BJ (cell line): ENCODE results near the gene SOCS3. TPM values are rescaled to one million over a fixed set of nuclear protein-coding genes. Genes with fewer than 3 reads are reported as not detected.

Experiments used
- CTCF ChIA-PET: fragments of 350-600 bp; formaldehyde crosslinking; extraction: SDS; loops from one replicate; lab custom pipeline; 2021; ENCODE audit warnings: antibody characterized with exemption, inconsistent platforms; lab: Yijun Ruan, JAX
- POLR2A ChIA-PET: fragments of 300-600 bp; sonication (Branson Sonifier 250); formaldehyde crosslinking; extraction: SDS; loops from one replicate; lab custom pipeline; 2021; ENCODE audit warnings: antibody characterized with exemption; lab: Charles Lee
- DNase-seq: peaks from one replicate; pipeline ENCODE4 v3.0.0-alpha.2; 2011; ENCODE audit warnings: low read depth
- H3K27me3 ChIP-seq: 2 replicates; pipeline ENCODE4 v1.6.0; 2011; ENCODE audit warnings: low read length; ENCODE audit not compliant: control insufficient read depth, insufficient read depth
- H3K36me3 ChIP-seq: 2 replicates; pipeline ENCODE4 v1.5.1; 2011; ENCODE audit warnings: low read length; ENCODE audit not compliant: control insufficient read depth, insufficient read depth
- H3K4me3 ChIP-seq: 2 replicates; pipeline ENCODE4 v1.5.1; 2011; ENCODE audit warnings: low read depth, mild to moderate bottlenecking, control low read depth, low read length
- CTCF ChIP-seq: IDR thresholded peaks from 2 replicates; pipeline ENCODE4 v1.5.1; 2011; ENCODE audit warnings: low read depth, mild to moderate bottlenecking, control low read depth, inconsistent platforms, low read length, moderate library complexity; ENCODE audit not compliant: insufficient read depth
- polyA plus RNA-seq: library from polyadenylated mRNA; depleted of rRNA; stranded (reverse); fragments of >200 nt; gene quantifications from 2 replicates; pipeline ENCODE4 v1.2.3, GENCODE V29; 2011

SOCS3 gene
- polyA plus RNA-seq, 1 experiment = 26.4 TPM

GRCh38 chr17:78364436-78365281 is 4.8 kb upstream of the SOCS3 start:
- ChIA-PET POLR2A (no interaction called here), CTCF (interaction anchor here (1.2 to 14.0 kb wide), 6 partner anchors 11 to 113 kb away, joined by 3 to 273 read pairs (median 32); partner anchors contain the start of gene PGS1)
- Histone ChIP-seq H3K27me3 (no peaks in the 10 kb centered on the region), H3K4me3 (no peak overlapping the region), H3K36me3 (no peaks in the 10 kb centered on the region)
- TF ChIP-seq CTCF = no peak
- no peak for DNase-seq

DNA sequence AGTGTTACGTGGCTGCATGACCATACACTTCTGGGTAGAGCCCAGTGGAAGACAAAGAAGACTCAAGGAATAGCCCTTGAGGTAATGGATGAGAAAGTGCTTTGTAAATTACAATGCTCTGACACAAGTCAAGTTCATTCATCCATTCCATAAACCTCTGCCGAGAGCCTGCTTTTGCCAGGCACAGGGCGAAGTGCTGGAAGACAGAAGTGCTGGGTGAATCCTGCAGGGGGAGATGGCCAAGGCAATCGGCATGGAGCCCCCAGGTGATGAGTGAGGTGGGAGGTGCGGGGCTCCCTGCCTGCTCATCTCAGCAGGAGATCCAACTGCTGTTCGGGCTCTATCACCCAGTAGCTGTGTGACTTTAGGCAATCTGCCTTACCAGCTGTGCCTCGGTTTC is 2.8 kb upstream of the SOCS3 start:
- CTCF ChIA-PET = interaction anchor here (1.0 to 14.0 kb wide), 4 partner anchors 13 to 111 kb away, joined by 4 to 273 read pairs (median 56); partner anchors contain the start of gene PGS1
- no peak for TF ChIP-seq CTCF
- Histone ChIP-seq H3K27me3 (no peaks in the 10 kb centered on the region), H3K36me3 (peaks cover 14% of the 10 kb centered on the region), H3K4me3 (no peak overlapping the region)
- DNase-seq = no peak
- POLR2A ChIA-PET = no interaction called here

DNA sequence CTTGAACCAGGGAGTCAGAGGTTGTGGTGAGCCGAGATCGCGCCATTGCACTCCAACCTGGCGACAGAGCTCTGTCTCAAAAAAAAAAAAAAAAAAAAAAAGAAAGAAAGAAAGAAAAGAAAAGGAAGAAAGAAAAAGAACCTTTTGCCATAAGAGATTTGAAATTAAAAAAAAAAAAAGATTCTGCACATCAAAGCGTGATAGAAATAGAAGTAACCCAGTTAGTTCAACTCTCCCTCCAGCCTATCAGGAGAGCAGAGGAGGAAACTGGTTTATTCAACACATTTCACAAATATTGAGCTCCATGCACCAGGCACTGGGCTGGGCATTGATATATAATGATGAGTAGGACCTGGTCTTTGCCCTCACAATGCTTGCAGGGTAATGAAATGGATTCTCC is 2.4 kb upstream of the SOCS3 start:
- H3K27me3 ChIP-seq = no peaks in the 10 kb centered on the region
- H3K4me3 ChIP-seq = no peak overlapping the region
- ChIA-PET CTCF (interaction anchor here (0.5 to 14.0 kb wide), 7 partner anchors 14 to 141 kb away, joined by 3 to 273 read pairs (median 39); partner anchors contain the start of gene PGS1), POLR2A (no interaction called here)
- no peak for TF ChIP-seq CTCF
- H3K36me3 ChIP-seq = peaks cover 17% of the 10 kb centered on the region
- DNase-seq = no peak

- DNase-seq = no peak
- Histone ChIP-seq H3K4me3 (no peak overlapping the region), H3K27me3 (no peaks in the 10 kb centered on the region), H3K36me3 (peaks cover 19% of the 10 kb centered on the region)
- CTCF ChIA-PET = interaction anchor here (0.6 to 14.0 kb wide), 26 partner anchors 9 to 347 kb away, joined by 3 to 273 read pairs (median 5); partner anchors contain the start of gene PGS1
- POLR2A ChIA-PET = no interaction called here
- no peak for TF ChIP-seq CTCF
Observed at GRCh38 chr17:78361225-78361701, 1.4 kb upstream of the SOCS3 start.
